ENCODE data around the gene RER1.

The RER1 gene

DNA sequence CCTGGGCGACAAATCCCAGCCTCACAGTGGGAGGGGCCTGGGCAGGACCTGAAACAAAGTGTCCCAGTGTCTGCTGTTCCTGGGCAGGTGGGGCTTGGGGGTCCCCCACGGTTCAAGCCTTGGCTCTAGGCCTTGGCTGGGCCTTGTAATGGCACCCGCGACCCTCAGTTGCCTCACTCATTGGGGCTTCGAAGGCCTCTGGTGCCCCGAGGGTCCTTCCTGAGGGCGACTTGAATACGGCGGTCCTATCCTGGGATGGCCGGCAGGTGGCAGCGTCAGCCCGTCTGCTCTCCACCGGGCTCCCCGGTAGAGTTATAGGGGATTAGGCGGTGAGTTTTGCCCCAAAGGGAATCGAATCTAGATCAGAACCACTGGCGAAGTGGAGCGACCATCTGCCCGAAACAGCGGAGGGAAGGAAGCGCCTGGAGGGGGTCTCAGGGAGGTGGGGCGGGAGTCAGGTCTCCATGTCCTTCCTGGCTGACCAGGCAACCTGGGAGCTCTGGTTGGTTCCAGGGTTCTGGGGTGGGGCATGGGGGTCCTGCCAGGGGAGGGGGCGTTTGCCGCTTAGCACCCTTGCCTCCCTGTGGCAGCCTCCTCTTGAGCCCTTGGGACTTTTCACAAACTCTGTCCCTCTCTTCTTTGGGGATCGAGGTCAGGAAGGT, 22.8 kb downstream of the RER1 start:
- H3K4me3 ChIP-seq (ENCODE audit: low read depth, low read length), result peak overlapping the region; percentile 59
- TF ChIP-seq, protein P1, sequence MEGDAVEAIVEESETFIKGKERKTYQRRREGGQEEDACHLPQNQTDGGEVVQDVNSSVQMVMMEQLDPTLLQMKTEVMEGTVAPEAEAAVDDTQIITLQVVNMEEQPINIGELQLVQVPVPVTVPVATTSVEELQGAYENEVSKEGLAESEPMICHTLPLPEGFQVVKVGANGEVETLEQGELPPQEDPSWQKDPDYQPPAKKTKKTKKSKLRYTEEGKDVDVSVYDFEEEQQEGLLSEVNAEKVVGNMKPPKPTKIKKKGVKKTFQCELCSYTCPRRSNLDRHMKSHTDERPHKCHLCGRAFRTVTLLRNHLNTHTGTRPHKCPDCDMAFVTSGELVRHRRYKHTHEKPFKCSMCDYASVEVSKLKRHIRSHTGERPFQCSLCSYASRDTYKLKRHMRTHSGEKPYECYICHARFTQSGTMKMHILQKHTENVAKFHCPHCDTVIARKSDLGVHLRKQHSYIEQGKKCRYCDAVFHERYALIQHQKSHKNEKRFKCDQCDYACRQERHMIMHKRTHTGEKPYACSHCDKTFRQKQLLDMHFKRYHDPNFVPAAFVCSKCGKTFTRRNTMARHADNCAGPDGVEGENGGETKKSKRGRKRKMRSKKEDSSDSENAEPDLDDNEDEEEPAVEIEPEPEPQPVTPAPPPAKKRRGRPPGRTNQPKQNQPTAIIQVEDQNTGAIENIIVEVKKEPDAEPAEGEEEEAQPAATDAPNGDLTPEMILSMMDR (IDR thresholded peaks at IDR 0.05; ENCODE audit: low read depth, low read length), result peak; percentile 81

DNA sequence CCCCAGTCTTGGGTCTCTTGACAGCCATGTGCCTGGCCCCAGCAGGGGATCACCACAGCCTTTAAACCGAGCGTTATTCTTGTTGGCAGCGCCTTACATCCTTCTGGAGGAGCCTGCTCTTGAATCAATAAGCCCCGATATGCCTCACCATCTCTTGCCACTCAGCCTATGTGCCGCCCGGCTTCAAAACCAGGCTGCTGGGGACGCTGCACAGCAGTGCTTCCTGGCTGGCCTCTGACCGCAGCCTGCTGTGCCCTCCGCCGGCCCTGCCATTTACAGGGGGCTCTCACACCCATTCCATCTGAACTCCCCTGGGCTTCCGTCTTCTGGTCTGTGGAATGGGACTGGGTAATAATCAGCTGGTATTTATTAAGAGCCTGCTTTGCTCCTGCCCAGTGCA, 23.7 kb downstream of the RER1 start:
- no peak for DNase-seq
- no peaks in the 10 kb centered on the region for H3K36me3 ChIP-seq
- H3K4me3 ChIP-seq (ENCODE audit: low read depth, low read length), result no peak overlapping the region
- H3K4me1 ChIP-seq, result peaks cover 4% of the 10 kb centered on the region; the same call in 1 of the 2 replicates
- TF ChIP-seq, protein P1 (IDR thresholded peaks at IDR 0.05; ENCODE audit: low read depth, low read length), result no peak
- no peaks in the 10 kb centered on the region for H3K9me3 ChIP-seq
- no peaks in the 10 kb centered on the region for H3K27me3 ChIP-seq

More for the DNA sequence above, 22.8 kb downstream of the RER1 start:
- H3K36me3 ChIP-seq, result no peaks in the 10 kb centered on the region
- peaks cover 4% of the 10 kb centered on the region; the same call in 1 of the 2 replicates for H3K4me1 ChIP-seq
- no peaks in the 10 kb centered on the region for H3K27me3 ChIP-seq
- no peaks in the 10 kb centered on the region for H3K9me3 ChIP-seq
- DNase-seq, result peak; percentile 71

DNA sequence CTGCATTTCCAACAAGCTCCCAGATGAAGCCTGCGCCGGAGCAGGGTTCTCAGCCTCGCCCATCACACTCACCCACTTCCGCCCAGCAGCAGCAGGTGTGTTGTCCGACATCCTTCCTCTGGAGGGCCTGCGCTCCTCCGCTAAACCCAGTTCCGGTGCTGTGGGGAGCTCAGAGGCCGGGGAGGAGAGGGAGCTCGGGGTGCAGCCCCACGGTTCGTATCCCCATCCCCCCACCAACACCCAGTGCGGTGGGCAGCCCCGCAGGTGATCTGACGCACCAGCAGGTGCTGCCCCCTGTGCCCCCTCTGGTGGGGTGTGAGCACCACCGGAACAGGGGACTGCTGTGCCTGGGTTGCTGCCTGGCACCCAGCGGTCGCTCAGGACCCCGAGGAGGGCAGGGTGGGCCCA, 24.2 kb downstream of the RER1 start:
- no peak for DNase-seq
- H3K36me3 ChIP-seq, result no peaks in the 10 kb centered on the region
- H3K4me3 ChIP-seq (ENCODE audit: low read depth, low read length), result no peak overlapping the region
- H3K9me3 ChIP-seq, result no peaks in the 10 kb centered on the region
- no peaks in the 10 kb centered on the region for H3K27me3 ChIP-seq
- TF ChIP-seq, protein P1 (IDR thresholded peaks at IDR 0.05; ENCODE audit: low read depth, low read length), result no peak
- H3K4me1 ChIP-seq, result peaks cover 4% of the 10 kb centered on the region; the same call in 1 of the 2 replicates

DNA sequence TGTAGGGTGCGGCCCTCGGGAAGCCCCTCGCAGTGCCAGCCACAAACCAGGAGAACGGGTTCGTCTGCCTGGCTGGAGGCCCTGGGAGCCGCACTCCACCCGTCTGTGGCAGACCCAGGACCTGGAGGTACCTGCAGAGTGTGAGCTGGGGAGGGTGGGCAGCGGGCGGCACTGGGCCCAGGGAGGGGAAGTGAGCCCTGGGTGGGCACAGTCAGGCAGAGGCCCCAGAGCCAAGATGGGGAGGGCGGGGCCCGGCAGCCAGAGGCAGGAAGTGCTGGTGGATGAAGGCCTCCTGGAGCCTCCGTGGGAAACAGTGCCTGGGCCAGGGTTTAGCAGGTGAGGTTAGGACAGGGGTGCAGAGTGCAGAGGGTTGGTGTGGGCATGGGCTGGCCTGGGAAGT, 24.8 kb downstream of the RER1 start:
- Histone ChIP-seq H3K4me3 (ENCODE audit: low read depth, low read length) (no peak overlapping the region), H3K27me3 (no peaks in the 10 kb centered on the region), H3K36me3 (no peaks in the 10 kb centered on the region), H3K4me1 (peaks cover 4% of the 10 kb centered on the region; the same call in 1 of the 2 replicates), H3K9me3 (no peaks in the 10 kb centered on the region)
- DNase-seq, result no peak
- TF ChIP-seq, protein P1 (IDR thresholded peaks at IDR 0.05; ENCODE audit: low read depth, low read length), result no peak

DNA sequence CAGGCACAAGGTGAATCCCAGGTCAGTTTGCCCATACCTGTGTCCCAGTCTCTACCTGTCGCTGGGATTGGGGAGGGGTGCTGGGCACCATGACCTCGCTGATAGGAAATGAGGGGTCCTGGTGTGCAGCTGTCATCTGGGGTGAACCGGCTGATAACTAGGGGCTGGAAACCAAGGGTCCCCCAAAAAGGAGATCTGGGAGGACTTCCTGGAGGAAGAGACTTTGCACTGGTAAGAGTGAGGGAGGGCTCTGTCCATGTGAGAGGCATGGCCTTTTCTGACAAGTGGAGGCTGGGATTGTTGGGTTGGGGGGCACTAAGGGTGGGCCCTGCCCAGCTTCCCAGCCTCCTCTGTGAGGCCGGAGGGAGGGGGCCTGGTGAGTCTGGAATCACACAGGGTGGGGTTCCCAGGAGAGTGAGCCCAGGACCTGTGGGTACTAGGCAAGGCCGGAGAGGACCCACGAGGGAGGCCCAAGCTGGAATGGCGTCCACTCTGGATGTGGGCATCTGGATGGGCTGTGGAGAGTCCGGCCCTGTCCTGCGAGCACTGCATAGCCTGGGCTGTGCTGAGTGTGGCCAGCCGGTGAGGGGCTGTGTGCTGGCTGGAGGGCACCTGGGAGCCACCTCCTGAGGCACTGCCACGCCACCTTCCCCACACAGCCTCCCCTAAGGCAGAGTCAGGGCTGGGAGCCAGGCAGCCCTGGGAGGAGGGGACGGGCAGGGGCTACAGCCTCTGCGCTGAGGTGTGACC, 25.6 kb downstream of the RER1 start:
- Histone ChIP-seq H3K36me3 (no peaks in the 10 kb centered on the region), H3K9me3 (no peaks in the 10 kb centered on the region), H3K4me1 (peaks cover 4% of the 10 kb centered on the region; the same call in 1 of the 2 replicates), H3K27me3 (no peaks in the 10 kb centered on the region), H3K4me3 (ENCODE audit: low read depth, low read length) (no peak overlapping the region)
- TF ChIP-seq, protein P1 (IDR thresholded peaks at IDR 0.05; ENCODE audit: low read depth, low read length), result no peak
- DNase-seq, result no peak

DNA sequence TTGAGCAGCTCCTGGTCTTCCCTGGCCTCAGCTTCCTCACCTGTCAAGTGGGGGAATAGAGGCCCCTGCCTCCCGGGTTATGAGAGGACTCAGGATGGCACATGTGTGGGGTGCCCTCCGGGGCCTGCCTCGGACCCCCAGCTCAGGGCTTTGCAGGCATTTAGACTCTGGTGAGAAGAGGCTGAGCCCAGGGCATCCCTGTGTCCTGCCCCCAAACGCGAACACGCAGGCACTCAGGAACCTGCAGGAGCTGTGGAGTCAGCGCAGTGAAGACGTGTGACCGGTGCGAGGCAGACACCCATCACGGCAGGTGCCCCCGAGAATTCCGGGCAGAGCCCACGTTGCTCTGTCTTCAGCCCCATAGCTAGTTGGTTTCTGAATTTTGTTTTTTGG, 26.2 kb downstream of the RER1 start:
- Histone ChIP-seq H3K4me3 (ENCODE audit: low read depth, low read length) (no peak overlapping the region), H3K27me3 (no peaks in the 10 kb centered on the region), H3K9me3 (no peaks in the 10 kb centered on the region), H3K4me1 (peaks cover 4% of the 10 kb centered on the region; the same call in 1 of the 2 replicates), H3K36me3 (no peaks in the 10 kb centered on the region)
- TF ChIP-seq, protein P1 (IDR thresholded peaks at IDR 0.05; ENCODE audit: low read depth, low read length), result no peak
- no peak for DNase-seq

Data from BE2C (cell line).